NCI-H2107 treated with DMSO at 0.1 percent for 48 hours (cell line): ENCODE measurements around the gene CLIP1.
"Not testable (repeated sequence)": the region's sequence is repeated elsewhere in the genome, so short reads cannot be mapped to it uniquely, and the experiment has no call there.

Source experiments
- DNase-seq: peaks from one replicate; lab custom pipeline; 2025; ENCODE audit not compliant: unreplicated experiment; lab: John Stamatoyannopoulos, UW

Gene CLIP1

DNA sequence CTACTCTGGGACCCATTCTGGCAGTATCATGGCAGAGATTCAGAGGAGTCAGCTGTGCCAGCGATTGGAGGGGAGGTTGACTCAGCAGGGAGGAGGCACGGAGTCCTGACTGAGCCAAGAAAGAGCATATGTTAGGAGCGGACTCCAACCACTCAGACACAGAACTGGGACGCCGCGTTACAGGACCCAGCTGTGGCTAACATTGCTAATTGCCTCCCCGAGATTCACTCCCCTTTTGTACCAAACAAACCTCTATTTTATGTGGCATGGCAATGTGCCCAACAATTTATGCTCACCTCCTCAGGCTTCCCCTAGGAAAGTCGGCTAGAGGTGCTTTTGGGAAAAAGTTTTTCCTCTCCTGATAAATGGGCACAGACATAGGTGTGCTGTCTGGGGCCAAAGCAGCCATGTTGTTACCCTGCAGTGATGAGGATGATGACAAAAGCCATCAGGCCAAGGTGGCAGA is 15.2 kb upstream of the CLIP1 start:
- DNase-seq: peak; percentile 73

DNA sequence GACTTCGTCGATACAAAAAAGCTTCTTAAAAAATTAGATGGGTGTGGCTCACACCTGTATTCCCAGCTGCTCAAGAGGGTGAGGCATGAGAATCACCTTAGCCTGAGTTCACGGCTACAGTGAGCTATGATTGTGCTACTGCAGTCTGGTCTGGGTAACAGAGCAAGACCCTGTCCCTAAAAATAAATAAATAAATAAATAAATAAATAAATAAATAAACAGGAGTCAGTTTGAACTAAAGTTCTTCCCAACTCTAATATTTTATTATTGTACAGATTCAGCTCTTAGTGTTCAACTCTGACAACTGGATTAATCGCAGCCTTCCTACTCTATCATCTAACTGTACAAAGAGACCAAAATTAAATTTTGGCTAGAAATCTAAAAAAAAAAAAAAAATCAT is 12.7 kb upstream of the CLIP1 start:
- DNase-seq: no peak

DNA sequence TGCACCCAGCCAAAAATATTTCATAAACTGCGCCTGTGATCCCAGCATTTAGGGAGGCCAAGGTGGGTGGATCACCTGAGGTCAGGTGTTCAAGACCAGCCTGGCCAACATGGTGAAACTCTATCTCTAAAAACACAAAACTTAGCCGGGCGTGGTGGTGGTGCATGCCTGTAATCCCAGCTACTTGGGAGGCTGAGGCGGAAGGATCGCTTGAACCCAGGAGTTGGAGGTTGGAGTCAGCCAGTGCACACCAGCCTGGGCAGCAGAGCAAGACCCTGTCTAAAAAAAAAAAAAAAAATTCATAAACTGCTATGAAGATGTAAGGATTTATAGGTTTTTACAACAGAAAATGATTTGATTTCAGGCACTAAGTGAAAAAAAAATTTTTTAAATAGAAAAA is 6.6 kb upstream of the CLIP1 start:
- not testable (repeated sequence) for DNase-seq

- no peak for DNase-seq
Measured at GRCh38 chr12:122427403-122427802, 4.9 kb upstream of the CLIP1 start.

DNA sequence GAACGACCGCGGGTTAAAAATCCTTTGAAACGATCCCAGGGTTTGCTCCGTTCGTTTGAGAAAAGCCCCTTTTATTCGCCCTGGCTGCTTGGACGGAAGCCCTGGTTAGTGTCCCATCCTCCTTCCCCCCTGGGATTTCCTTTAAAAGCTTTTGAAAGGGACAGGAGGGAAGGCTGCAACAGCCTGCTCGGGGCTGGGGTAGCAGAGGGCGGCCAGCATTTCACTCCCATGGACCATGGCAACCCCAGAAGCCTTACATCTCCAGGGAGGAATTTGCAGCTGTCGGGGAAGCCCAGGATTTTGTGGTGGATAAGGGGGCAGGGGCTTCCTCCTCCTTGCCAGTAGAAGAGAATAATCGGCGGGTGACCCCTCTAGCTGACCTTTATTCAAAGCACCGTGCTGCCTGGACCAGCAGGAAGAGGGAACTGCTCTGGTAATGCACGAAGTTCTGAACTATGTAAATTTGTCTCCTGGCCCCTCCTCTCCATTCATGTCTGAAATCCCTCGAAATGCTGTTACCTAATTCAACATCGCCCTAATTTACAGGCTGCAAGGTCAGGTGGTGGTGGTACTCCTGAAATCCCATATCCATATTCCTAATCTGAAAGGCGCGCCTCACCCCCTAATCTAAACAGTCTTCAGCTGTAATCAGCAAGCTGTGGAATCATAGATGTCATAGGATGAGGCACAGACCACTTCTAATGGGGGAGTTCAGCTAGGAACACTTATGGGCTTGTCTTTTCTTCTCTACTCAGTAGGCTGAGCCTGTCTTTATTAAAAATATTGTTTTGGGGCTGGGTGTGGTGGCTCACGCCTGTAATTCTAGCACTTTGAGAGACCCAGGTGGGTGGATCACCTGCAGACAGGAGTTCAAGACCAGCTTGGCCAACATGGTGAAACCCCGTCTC is 1.0 kb upstream of the CLIP1 start:
- peak; percentile 29 for DNase-seq

DNA sequence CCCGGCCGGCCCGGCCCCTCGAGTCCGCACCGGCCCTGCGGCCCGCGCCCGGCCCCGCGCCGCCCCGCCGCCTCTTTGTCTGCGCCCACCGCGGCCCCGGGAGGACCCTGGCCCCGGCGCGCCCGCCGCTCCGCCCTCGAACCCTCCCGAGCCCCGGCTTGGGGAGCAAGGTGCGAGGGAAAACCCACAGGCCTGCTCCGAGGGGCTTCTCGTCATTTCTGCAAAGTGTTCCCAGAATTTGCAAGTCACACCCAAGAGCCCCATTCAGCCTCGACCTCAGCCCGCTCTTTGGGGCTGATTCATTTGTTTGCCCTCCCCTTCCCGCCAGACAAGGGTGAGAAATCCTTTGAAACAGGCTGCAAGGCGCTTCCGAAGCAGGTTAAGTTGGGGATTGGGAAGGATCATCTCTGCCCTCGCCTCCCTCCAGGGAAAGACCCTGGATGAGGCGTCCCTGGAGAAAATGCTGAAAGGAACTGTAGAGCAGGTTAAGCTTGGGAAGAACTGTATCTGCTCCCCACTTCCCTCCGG is 325 bp upstream of the CLIP1 start:
- no peak for DNase-seq

DNA sequence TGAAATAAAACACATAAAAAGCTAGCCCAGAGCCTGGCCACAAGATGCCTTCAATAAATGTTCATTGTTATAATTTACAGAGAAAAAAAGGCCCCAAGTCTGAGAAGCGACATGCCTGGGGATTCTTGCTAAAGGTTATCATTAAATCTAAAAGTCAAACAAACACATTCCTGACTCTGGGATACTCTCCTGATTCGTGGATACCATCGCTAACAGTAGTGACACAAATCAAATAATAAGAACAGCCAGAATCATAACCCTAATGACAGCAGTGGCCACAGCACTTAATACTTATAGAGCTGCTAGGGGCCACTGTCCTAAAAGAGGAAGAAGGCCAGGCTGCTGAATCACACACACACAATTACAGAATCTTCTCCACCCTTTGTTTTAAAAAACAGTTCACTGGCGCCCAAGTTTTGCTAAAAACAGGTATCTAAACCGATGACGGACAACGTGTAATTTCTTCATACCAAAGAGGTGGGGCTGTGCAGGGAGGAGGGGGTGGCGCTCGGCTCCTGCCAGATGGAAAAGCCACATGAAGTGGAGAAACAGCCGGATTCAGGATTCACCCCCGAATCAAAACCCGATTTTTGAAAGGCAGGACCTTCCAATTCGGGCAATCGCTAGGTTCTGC is 1.2 kb downstream of the CLIP1 start:
- no peak for DNase-seq

GRCh38 chr12:122420471-122421162 is 1.9 kb downstream of the CLIP1 start:
- no peak for DNase-seq

DNA sequence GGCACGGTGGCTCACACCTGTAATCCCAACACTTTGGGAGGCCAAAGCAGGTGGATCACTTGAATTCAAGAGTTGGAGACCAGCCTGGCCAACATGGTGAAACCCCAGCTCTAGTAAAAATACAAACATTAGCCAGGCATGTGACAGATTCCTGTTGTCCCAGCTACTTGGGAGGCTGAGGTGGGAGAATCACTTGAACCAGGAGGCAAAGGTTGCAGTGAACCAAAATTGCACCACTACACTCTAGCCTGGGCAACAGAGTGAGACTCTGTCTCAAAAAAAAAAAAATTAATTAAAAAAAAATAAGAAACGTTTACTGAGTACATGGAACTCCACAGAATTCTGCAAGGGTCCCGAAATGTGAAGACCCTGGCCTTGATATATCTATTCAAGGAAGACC is 3.4 kb downstream of the CLIP1 start:
- DNase-seq: not testable (repeated sequence)

- not testable (repeated sequence) for DNase-seq
Measured at GRCh38 chr12:122415665-122416064, 6.8 kb downstream of the CLIP1 start.

DNA sequence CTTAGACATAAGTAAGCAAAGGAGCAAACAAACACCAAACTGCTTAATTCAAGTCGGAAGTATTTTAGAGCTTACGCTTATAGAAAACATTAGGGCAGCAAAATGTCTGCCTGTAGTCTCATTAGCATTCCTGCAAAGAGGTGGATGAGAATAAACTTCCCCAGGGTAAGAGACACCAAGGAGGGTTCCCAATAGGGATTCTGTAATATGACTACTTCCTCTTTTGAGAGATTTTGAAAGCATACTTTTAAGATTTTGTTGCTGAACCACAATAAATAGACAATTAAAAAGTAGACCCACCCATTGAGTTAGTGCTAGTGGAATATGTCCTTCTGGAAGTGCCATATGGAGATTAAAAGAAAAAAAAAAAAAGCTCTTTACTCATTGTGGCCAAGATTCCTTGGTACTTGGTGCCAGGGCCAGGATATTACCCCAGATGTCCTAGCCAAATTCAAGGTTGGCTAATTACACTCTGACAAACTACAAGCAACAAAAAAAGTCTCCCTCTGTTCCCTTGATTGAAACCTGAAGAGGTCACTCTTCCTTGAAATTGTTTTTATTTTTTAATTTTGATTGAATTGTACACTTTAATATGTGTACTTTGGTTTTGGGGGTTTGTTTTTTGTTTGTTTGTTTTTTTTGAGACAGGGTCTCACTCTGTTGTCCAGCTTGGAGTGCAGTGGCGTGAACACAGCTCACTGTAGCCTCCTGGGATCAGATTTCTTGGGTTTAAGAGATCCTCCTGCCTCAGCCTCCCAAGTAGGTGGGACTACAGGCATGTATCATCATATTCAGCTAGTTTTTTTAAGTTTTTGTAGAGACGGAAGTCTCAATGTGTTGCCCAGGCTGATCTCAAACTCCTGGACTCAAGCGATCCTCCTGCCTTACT is 8.7 kb downstream of the CLIP1 start:
- DNase-seq: no peak

DNA sequence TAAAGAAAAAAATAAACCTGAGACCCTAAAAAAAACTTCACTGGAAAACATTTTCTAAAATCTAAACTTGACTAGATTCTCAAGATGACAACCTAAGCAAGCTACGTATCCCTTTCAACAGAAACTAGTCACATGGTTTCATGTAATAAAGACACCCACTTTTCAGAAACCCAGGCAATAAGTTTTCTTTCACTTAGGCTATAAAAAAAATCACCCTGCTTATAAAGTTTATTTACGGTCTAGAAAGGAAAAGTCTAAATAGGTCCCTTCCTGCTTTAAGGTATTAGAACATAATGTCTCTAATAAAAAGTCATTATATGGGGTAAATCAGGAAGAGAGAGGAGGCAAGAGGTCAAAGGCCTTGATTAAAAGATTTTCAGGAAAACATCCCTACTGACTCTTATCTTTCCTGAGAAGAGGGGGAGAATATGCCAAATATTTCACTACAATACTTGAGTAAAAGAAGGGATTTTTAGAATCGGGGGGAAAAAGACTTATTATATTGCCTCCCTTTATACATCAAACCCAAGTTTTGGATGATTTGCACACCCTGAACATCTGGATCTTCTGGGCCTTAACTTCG is 9.5 kb downstream of the CLIP1 start:
- no peak for DNase-seq

GRCh38 chr12:122411537-122411936 is 10.9 kb downstream of the CLIP1 start:
- no peak for DNase-seq

DNA sequence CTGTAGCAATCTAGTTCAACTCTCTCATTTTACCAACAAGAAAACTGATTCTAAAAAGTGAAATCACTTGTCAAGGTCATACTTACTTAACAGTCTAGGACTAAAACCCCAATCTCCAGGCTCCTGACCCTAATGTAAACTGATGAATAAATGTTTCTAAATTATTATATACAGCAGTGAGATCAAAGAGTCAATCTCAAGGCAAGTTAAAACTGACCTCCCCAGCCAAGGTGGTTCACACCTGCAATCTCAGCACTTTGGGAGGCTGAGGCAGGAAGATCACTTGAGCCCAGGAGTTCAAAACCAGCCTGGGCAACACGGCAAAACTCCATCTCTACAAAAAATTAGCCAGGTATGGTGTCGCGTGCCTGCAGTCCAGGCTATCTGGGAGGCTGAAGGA is 15.3 kb downstream of the CLIP1 start:
- no peak for DNase-seq

GRCh38 chr12:122406701-122407164 is 15.7 kb downstream of the CLIP1 start:
- DNase-seq: no peak

DNA sequence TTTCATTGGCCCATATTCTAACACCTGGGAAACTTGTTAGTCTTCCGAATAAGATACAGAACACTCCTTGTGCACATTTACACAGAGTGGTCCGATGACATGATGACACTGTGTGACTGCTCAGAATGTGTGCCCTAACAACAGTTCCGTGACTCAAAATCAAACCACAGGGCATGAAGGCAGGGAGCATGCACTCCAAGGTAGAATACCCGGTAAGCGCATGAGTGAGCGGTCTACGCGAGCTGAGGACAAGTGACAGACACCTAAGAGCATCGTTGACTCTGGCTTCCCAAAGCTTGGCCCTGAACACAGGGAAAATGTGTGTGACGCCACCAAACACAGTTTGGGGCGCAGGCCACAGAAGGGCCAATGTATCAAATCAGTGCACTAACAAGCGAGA is 18.6 kb downstream of the CLIP1 start:
- no peak for DNase-seq

DNA sequence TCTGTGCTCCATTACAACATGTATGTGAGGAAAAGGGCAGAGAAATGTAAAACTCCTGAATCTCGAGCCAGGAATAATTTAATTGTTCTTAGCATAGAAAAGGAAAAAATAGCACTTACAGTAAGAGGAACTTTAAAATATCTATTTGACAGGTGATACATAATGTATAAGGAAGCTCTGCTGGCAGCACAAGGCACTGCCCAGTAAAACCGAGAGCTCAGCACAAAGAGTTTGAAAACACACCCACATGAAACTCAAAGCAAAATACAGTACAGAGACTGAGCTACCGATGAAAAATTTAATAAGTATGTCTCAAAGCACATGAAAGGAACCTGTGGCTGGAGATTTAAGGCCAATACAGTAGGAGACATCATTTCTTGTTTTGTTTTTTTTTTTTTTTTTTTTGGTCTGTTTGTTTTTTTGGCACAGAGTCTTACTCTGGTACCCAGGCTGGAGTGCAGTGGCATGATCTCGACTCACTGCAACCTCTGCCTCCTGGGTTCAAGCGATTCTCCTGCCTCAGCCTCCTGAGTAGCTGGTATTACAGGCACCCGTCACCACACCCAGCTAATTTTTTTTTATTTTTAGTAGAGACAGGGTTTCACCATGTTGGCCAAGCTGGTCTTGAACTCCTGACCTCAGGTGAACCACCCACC is 19.2 kb downstream of the CLIP1 start:
- DNase-seq: no peak

DNA sequence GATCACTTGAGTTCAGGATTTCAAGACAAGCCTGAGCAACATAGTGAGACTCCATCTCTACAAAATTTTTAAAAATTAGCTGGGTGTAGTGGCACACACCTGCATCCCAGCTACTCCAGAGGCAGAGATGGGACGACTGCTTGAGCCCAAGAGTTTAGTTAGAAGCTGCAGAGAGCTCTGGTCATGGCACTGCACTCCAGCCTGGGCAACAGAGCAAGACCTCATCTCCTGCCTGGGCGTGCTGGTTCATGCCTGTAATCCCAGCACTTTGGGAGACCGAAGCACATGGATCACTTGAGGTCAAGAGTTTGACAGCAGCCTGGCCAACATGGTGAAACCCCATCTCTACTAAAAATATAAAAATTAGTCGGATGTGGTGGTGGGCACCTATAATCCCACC is 20.2 kb downstream of the CLIP1 start:
- DNase-seq: no peak

DNA sequence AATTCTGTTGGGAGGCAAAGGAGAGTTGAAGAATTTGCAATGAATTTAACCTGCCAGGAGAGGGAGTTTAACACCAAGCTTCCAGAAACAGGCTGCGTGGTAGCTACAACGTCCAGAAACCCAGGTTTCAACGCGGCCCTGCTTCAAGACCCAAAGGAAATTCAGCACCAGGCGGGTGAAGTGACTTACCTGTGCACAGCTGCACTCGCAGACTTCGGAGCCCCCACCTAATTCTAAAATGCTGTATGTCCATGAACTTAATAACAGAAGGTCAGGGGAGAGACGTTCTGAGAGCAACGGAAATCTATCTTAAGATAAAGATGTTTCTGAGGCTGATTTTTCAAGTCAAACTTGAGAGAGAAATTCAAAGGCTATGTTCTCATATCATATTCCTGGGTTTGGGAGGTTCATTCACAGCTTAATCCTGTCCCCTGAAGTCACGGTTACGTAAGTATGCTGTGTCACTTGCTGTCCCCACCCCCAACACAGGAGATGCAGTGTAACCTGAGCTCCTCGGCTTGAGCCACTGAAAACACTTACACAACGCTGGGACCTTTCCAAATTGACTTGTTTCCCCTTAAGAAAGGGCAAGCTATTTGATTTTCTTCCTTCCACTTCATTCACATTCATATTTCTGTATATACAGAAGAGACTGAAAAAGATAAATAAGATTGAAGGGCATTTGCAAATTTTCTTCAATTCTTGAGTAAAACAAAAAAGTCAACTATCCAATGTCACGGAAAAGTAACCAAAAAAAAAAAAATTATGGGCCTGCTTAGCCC is 22.7 kb downstream of the CLIP1 start:
- DNase-seq: peak; percentile 88
